Measurements from ENCODE around the gene STBD1.

The STBD1 gene

DNA sequence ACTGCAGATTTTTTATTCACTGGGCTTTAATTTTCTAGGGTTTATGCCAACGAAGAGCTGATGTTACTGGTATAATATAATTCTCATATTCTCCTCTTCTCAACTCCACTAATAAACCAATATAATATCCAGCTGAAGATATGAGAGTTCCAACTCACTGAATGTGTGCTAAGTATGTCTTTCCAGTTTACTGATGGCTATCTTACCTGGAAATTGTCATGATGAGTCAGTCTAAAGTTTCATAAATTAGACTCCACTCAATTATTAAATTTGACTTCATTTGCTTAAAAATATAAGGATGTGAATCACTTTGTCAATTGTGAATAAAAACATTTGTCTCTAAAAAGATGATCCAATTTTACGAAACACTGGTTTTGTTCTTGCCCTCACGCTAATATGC lies 28.4 kb downstream of the STBD1 start:
- ChIA-PET CTCF (interaction anchor here (1.2 to 1.9 kb wide), 4 partner anchors 11 to 52 kb away, joined by 3 to 5 read pairs (median 4); partner anchors contain the start of gene STBD1), POLR2A (no interaction called here)
- TF ChIP-seq, protein P1, sequence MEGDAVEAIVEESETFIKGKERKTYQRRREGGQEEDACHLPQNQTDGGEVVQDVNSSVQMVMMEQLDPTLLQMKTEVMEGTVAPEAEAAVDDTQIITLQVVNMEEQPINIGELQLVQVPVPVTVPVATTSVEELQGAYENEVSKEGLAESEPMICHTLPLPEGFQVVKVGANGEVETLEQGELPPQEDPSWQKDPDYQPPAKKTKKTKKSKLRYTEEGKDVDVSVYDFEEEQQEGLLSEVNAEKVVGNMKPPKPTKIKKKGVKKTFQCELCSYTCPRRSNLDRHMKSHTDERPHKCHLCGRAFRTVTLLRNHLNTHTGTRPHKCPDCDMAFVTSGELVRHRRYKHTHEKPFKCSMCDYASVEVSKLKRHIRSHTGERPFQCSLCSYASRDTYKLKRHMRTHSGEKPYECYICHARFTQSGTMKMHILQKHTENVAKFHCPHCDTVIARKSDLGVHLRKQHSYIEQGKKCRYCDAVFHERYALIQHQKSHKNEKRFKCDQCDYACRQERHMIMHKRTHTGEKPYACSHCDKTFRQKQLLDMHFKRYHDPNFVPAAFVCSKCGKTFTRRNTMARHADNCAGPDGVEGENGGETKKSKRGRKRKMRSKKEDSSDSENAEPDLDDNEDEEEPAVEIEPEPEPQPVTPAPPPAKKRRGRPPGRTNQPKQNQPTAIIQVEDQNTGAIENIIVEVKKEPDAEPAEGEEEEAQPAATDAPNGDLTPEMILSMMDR (IDR thresholded peaks at IDR 0.05; ENCODE audit: control extremely low read depth, extremely low read depth, low read depth, missing control alignments), result no peak
- DNase-seq (ENCODE audit: extremely low spot score), result no peak

DNA sequence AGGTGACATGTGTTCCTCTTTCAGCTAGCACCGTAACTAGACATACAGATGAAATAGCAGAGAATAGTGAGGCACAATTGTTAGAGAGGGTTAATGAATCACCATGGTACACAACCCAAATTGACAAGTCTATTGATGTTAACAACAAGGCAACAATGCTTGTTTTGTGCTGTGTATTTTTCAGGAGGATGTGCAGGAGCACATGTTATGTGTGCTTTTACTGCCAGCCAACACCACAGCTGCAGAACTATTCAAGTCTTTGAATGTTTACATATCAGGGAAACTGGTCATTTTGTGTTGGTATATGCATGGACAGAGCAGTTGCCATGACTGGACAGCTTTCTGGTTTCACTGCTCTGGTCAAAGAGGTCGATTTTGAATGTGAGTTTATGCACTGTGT lies 32.8 kb downstream of the STBD1 start:
- ChIA-PET CTCF (interaction anchor here (1.4 to 2.7 kb wide), 5 partner anchors 10 to 160 kb away, joined by 4 to 8 read pairs (median 5); no protein-coding TSS in a partner anchor), POLR2A (no interaction called here)
- TF ChIP-seq, protein P1 (IDR thresholded peaks at IDR 0.05; ENCODE audit: control extremely low read depth, extremely low read depth, low read depth, missing control alignments), result no peak
- DNase-seq (ENCODE audit: extremely low spot score), result no peak

DNA sequence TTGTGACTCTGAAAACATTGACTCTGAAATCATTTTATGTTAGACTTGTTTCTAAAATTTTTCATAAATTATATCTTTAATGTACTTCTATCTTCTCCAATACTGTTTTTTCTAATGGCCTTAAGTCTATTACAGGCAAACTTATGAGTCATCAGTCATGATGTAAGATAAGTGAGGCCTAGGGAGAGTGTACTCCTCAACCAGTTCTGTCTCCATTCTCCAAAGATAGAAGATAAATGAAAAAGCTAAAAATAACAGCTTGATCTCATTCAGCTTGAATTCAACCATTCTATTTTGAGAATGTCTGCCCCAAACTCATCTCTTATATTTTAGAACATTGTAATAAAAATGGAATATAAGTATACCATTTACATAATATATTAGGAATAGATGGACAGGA lies 34.5 kb downstream of the STBD1 start:
- ChIA-PET CTCF (interaction anchor here (1.5 to 2.2 kb wide), 2 partner anchors 35 to 36 kb away, joined by 3 to 5 read pairs; no protein-coding TSS in a partner anchor), POLR2A (no interaction called here)
- TF ChIP-seq, protein P1 (IDR thresholded peaks at IDR 0.05; ENCODE audit: control extremely low read depth, extremely low read depth, low read depth, missing control alignments), result no peak
- DNase-seq (ENCODE audit: extremely low spot score), result no peak

DNA sequence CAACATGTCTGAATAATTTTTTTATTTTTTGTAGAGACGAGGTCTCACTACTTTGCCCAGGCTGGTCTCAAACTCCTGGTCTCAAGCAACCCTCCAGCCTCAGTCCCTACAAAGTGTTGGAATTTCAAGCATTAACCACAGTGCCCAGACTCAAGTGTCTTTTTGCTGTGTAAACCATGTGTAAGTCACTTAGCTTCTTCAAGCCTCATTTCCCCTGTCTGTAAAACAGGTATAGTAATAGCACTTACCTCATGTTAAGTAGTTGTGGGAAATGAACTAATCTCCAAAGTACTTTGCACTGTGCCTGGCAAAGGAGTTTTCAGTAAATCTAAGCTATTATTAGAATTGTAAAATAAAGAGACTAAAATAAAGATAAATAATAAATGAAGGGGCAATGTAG lies 35.7 kb downstream of the STBD1 start:
- ChIA-PET CTCF (interaction anchor here (1.0 to 2.2 kb wide), 5 partner anchors 11 to 163 kb away, joined by 3 to 5 read pairs (median 4); no protein-coding TSS in a partner anchor), POLR2A (no interaction called here)
- DNase-seq (ENCODE audit: extremely low spot score), result no peak

DNA sequence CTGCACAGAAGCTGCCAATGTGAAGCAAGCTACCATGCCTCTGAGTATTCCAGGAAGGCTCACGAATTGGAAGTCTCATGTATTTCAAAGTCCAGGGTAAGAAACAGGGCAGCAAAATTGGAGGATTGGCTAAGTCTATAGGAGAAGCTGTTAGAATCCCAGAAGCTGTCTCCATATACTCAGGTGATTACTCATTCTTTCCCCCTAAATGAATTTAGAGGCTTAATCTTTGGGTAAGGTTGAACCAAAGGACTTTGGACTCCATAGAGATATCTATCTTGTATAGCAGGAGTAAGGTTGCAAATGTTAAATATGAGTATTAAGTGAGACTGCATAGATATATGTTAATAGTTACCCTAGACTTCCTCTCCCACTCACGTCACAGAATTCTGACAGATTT lies 36.3 kb downstream of the STBD1 start:
- TF ChIP-seq, protein P1 (IDR thresholded peaks at IDR 0.05; ENCODE audit: control extremely low read depth, extremely low read depth, low read depth, missing control alignments), result no peak
- DNase-seq (ENCODE audit: extremely low spot score), result no peak
- ChIA-PET CTCF (interaction anchor here (1.0 to 2.2 kb wide), 6 partner anchors 9 to 163 kb away, joined by 3 to 5 read pairs (median 4); no protein-coding TSS in a partner anchor), POLR2A (no interaction called here)

More for the DNA sequence above, 35.7 kb downstream of the STBD1 start:
- TF ChIP-seq, protein P1 (IDR thresholded peaks at IDR 0.05; ENCODE audit: control extremely low read depth, extremely low read depth, low read depth, missing control alignments), result no peak

DNA sequence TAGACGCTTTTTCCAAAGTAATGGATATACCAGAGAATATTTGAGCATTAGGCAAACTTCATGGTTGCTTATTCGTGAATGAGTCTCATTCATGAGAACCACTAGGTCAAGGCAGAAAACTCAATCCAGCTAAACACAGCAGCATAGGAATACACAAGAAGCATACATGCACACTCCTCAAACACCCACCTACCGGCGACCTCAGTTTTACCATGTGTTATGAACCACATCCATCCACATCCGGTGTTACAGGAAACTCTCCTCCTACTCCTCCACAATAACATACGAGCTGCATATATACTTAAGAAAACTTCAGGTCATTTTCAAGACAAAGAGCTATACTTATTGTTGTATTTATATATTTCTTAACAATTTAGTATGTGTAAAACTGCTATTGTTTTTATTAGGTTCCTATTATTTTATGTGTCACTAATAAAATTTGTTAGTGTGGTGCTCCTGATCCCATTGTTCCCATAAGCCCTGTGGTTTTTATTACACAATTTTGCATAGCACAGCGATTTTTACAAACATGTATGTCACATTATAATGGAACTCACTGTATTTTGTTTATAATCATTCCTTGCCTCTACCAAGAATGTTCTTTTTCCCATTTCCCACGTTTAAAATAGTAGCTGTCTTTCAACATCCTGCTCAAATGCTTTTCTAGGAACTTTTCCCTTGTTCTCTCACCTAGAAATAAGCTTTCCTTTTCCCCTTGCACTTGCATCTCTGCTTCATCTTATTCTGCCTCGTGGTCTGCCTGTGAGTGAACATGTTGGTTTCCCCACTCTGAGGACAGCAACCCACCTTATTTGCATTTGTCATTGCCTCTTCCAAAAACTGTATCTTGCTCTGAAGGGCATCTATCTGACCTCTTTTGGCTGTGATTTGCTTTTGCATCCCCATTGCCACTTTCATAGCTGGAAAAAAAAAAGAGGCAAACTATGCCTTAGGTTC lies 48.3 kb downstream of the STBD1 start:
- ChIA-PET CTCF (interaction anchor here (1.5 to 2.6 kb wide), 4 partner anchors 9 to 175 kb away, joined by 3 to 11 read pairs (median 6); no protein-coding TSS in a partner anchor), POLR2A (no interaction called here)
- TF ChIP-seq, protein P1 (IDR thresholded peaks at IDR 0.05; ENCODE audit: control extremely low read depth, extremely low read depth, low read depth, missing control alignments), result no peak
- DNase-seq (ENCODE audit: extremely low spot score), result no peak
